Measurements from ENCODE around the gene FIP1L1.
"Not testable (repeated sequence)": the region's sequence is repeated elsewhere in the genome, so short reads cannot be mapped to it uniquely, and the experiment has no call there.

FIP1L1 gene, protein sequence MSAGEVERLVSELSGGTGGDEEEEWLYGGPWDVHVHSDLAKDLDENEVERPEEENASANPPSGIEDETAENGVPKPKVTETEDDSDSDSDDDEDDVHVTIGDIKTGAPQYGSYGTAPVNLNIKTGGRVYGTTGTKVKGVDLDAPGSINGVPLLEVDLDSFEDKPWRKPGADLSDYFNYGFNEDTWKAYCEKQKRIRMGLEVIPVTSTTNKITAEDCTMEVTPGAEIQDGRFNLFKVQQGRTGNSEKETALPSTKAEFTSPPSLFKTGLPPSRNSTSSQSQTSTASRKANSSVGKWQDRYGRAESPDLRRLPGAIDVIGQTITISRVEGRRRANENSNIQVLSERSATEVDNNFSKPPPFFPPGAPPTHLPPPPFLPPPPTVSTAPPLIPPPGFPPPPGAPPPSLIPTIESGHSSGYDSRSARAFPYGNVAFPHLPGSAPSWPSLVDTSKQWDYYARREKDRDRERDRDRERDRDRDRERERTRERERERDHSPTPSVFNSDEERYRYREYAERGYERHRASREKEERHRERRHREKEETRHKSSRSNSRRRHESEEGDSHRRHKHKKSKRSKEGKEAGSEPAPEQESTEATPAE

DNA sequence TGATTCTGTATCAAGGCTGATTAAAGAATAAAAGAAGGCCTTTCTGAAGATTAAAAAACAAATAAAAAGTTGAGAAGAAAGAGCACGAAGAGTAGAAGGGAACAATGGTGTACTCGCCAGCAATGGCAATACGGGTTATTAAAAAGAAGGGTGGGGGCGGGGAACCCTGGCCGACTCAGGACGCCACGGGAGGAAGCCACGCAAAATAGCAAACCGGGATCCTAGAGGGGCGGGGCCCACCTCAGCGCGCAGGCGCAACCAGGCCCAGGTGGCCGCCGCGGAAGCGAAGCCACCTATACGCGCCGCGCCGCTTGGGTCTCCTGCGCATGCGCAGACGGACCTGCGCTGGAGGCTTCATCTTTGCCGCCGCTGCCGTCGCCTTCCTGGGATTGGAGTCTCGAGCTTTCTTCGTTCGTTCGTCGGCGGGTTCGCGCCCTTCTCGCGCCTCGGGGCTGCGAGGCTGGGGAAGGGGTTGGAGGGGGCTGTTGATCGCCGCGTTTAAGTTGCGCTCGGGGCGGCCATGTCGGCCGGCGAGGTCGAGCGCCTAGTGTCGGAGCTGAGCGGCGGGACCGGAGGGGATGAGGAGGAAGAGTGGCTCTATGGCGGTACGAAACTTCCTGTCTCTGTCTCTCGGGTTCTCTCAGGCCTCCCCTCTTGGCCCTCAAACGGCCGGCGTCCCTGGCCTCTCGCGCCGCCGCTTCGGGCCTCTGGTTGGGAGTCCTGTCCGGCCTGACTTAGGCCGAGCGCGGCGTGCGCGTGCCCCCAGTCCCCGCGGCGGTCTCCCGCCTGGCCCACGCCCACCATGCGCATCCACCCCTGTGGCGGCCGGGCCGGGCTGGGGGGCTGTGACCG, at the start of gene FIP1L1:
Gene FIP1L1 (plus strand): TSS at position 323 of the 852 bp plus-strand sequence. CDS start 198 bp downstream, at position 521.
- DNase-seq: peak; percentile 92

DNA sequence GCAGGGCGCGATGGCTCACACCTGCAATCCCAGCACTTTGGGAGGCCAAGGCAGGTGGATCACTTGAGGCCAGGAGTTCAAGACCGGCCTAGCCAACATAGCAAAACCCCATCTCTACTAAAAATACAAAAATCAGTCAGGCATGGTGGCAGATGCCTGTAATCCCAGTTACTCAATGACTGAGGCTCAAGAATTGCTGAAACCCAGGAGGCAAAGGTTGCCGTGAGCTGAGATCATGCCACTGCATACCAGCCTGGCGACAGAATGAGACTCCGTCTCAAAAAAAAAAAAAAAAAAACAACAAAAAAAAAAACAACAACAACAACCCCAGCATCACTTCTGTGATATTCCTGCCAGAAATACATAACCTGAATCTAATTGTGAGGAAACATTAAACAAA, 42.5 kb upstream of the FIP1L1 start:
- DNase-seq: not testable (repeated sequence)

DNA sequence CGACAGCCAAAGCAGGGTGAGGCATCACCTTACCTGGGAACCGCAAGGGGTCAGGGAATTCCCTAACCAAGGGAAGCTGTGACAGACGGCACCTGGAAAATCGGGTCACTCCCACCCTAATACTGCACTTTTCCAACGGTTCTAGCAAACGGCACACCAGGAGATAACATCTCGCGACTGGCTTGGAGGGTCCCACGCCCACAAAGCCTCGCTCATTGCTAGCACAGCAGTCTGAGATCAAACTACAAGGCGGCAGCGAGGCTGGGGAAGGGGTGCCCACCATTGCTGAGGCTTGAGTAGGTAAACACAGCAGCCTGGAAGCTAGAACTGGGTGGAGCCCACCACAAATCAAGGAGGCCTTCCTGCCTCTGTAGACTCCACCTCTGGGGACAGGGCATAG, 37.3 kb upstream of the FIP1L1 start:
- not testable (repeated sequence) for DNase-seq

DNA sequence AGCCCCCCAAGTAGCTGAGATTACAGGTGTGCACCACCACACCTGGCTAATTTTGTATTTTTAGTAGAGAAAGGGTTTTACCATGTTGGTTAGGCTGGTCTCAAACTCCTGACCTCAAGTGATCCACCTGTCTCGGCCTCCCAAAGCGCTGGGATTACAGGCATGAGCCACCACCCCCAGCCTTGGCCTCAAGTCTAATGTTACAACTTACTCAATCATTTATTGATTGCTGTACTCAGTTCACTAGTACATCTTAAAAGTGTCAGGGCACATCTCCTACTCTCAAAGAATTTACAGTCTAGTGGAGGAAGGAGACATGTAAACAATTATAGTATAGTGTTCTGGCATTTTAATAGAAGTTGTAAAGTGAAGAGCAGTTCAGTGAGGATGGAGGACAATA, 31.0 kb upstream of the FIP1L1 start:
- DNase-seq: not testable (repeated sequence)

DNA sequence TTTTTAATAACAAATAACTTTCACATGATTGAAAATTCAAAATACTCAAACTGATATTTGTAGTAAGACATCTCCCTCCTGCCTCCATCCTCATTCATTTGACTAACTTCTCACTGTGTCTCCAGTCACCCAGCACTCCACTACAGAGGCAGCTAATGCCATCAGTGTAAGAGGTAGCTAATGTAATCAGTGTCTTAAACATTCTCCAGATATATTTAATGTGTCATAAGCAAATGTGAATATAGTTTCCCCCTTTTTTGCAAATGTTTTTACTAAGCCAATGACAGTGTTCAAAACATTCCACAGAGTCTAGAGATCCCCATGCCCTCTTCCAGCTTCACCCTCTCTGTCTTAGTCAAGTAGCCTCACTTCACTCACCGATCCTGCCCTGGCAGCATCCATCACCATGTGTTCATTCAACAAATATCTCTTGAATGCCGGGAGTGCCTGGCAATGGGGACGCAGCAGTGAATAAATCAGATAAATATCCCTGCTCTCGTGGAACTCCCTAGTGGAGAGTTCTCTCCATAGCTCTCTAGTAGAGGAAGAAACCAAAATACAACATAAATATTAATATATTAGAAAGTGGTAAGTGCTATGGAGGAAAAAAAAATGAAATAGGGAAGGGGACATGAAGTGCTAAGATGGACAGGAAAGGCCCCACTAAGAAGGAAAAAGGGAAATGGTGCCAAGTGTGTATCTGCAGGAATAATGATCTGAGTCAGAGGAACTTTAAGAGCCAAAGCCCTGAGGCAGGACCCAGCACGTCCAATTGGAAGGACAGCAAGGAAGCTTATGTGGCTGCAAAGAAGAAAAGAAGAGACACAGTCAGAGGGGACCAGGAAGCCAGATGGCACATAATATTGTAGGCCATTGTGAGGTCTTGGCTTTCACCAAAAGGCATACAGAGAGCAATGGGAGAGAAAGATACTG, 30.3 kb upstream of the FIP1L1 start:
- no peak for DNase-seq

DNA sequence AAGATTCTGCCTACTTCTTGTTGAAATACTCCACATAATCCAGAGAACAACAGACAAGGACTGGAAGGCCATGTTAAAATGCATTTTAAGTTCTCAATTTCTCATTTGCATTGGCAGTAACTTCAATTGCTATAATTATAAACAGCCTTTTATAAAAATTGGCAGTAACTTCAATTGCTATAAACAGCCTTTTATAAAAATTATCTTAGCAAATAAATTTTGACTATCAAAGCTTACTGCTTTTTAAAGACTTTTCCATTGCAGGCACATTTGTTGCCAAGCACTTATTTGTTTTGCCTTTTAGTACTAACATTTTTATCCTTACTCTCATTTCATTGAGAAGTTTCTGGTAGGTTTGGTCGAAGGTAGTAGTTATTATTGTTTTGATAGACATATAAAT, 29.4 kb upstream of the FIP1L1 start:
- no peak for DNase-seq

DNA sequence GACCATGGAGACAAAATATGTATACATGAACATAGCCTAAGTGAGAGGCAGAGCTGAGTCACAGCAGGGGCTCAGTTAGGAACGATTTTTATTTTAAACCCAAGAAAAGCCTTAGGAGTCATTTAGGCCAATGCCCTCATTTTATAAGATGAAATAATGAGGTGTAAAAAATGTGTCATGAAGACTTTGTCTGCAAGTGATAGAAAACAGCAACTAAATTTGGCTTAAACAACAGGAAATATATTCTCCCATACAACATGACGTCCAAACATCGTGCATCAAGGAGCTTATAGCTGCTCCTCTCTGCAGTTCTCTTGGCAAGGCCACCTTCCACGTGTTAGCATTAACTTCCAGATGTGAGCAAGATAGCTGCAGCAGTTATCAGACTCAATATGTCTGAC, 28.4 kb upstream of the FIP1L1 start:
- DNase-seq: no peak

DNA sequence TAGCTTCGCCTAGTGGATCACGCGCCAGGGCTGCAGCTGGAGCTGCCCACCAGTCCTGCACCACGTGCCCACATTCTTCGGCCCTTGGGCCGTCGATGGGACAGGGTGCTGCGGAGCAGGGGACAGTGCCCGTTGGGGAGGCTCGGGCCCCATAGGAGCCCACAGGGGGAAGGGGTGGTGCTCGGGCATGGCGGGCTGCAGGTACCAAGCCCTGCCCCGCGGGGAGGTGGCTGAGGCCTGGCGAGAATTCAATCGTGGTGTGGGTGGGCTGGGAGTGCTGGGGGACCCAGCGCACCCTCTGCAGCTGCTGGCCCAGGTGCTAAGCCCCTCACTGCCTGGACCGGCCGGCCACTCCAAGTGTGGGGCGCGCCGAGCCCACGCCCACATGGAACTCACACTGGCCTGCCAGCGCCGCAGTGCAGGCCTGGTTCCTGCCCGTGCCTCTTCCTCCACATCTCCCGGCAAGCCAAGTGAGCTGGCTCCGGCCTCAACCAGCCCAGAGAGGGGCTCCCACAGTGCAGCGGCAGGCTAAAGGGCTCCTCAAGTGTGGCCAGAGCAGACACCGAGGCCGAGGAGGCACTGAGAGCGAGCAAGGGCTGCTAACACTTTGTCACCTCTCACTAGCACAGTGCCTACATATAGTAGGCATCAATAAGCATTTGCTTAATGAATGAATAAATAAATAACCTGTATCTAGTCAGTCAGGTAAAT, 23.3 kb upstream of the FIP1L1 start:
- DNase-seq: no peak

DNA sequence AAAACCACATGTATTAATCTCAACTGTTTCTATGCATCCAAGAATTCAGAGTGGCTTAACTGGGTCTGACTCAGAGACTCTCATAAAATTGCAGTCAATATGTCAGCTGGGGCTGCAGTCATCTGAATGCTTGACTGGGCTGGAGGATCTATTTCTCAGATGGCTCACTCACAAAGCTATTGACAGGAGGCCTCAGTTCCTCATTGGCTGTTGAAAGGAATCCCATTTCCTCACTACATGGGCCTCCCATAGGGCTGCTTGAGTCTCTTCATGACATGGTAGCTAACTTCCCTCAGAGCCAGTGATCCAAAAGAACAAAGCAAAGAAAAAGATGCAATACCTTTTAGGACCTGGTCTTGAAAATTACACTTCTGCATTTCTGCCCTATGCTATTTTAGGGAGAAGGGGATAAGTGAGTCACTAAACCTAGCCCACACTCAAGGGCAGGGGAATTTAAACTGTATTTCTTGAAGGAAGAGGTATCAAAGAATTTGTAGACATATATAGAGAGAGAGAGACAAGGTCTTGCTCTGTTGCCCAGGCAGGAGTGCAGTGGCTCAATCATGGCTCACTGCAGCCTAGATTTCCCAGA, 21.4 kb upstream of the FIP1L1 start:
- DNase-seq: no peak

DNA sequence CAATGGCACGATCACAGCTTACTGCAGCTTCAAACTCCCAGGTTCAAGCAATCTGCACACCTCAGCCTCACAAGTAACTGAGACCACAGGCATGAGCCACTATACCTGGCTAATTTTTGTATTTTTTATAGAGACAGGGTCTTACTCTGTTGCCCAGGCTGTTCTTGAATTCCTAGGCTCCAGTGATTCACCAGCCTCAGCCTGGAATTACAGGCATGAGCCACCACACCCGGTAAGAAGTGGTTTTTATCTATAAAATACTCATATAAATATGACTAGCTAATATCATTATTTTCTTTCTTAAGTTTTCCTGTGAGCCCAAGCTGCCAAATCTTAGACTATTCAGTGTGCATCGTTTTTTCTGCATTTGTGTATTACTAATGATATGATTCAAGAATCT, 16.0 kb upstream of the FIP1L1 start:
- no peak for DNase-seq

DNA sequence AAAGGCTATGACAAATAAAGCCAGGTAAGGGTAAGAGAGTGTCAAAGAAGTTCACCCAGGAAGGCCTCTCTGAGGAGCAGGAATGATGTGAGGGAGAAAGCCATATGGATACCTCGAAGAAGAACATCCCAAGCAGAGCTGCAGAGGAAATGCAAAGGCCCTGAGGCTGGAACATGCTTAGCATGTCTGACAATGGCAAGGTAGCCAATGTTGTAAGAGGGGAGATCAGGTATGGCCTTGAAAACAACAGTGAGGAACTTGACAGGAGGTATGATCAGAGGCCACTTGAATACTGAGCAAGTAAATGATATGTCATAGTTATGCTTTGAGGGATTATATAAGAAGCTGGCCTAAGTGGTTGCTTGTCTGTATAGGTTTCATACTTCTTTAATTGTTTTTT, 15.3 kb upstream of the FIP1L1 start:
- DNase-seq: no peak

DNA sequence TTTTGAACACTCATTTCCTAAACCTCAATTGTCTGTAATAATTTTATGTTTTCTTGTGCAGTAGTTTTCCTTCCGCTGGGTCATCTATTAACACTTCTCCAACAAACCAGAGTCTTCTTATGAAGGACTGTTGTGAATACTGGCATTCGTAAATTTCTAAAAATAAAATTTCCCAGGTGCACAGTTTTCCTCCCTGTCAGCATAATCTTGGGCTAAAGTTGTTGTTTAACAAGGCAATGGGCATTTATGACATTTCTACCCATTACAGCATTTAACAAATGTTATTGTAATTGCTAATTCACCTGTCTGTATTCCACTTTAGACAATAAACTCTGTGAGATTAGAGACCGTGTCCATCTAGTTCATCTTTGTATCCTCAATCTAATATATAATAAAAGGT, 12.8 kb upstream of the FIP1L1 start:
- no peak for DNase-seq

DNA sequence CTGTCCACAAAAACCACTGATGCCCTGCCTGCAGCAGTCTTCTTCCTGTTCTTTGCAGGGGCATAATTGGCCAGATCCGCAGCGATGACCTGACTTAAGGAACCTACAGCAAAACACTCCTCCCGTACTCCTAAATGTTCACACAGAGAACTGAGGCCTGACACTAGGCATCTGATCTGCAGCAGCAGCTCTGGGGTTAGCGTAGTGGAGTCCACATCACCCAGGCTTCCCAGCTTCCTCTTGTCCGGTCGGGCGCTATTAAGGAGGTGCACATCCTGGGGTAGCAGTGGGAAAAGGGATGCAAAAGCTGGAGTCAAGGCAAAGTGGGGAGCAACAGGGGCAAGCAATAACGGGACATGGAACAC, 12.3 kb upstream of the FIP1L1 start:
- DNase-seq: no peak

DNA sequence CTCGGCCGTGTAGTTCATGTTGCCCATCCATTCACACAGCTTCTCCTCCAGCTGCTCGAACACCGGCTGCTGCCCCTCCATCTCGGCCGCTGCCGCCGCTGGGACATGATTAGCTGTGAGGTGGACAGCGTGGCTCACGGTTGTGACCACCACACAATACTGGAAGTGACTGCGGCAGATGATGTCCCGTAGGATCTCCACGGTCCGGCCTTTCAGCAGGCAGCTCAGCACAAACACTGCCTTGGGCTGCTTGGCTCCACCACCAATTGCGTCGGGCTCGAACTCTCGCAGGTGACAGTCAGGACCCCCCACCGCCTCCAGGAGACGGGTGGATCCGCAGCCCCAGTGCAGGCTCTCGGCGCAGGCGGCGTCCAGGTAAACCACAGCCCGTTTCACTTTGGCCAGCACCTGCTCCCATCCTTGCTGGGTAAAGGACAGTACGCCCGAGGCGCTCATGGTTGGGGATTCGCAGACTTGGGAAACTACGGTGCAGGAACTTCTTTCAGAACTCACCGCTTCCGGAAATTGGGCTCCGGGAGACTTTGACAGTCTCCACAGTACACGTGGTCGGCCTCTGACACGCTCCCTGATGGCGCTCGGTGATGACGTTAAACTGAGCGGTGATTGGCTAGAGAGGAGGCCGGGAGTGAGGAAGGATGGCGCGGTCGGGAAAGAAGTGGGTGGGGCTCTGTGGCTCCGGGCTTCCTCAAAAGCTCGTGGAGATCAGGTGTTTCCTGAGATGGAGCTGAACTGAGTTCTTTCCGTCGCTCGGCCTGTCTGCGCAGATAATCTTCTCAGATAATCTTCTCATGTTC, 11.7 kb upstream of the FIP1L1 start, which contains the start of gene SCFD2:
Gene SCFD2 (minus strand): TSS at position 576 of the 815 bp plus-strand sequence.
- peak; percentile 95 for DNase-seq

DNA sequence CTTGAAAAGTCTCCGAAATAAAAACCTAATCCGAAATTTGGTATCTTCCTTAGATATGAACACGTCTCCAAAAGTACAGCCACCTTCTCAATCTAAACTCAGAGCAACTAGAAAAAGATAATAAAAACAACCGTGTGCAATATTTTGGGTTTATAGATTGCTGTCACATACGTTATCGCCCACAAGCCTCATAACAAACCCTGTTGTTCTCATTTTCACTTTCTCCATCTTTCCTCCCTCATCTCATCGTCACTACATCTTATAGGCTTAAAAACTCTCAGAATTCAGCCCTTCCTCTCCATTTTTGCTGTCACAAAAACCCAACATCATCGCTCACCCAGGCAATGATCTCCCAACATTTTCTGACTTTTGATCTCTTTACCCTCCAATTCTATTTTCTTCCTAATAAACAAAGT, 11.1 kb upstream of the FIP1L1 start:
- DNase-seq: no peak

DNA sequence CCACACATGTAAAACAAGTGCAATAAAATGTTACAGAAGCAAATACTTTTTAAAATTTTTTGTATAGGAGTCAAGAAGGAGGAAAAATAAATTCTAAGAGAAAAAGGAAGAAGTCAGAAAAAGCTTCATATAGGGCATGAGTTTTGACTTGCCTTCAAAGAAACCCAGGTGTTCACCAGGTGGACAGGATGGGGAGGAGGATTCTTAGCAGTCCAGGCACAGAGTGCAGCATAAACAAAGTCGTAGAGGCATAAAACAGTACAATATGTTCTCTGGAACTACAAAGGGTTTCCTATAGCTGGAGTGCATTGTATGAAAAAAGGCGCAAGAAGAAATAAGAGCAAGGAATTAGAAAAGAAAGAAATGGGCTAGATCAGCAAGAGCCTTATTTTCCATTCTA, 9.7 kb upstream of the FIP1L1 start:
- no peak for DNase-seq

DNA sequence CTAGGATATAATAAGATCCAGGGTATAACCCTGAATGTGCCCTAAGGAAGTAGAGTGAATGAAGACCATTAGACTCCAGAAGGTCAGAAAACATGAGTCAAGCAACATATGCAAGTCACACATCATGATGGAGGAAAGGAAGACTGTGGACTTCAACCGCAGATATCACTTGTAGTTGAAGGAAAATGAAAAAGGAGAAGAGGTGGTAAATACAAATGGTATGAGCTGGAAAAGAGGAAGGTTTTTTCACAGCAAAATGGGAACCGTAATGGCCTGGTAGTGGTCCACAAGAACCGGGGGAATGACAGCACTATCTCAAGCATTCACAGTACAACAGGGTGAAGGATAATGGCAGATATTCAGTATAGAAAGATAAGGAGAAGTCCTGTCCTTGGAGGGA, 6.4 kb upstream of the FIP1L1 start:
- DNase-seq: no peak

DNA sequence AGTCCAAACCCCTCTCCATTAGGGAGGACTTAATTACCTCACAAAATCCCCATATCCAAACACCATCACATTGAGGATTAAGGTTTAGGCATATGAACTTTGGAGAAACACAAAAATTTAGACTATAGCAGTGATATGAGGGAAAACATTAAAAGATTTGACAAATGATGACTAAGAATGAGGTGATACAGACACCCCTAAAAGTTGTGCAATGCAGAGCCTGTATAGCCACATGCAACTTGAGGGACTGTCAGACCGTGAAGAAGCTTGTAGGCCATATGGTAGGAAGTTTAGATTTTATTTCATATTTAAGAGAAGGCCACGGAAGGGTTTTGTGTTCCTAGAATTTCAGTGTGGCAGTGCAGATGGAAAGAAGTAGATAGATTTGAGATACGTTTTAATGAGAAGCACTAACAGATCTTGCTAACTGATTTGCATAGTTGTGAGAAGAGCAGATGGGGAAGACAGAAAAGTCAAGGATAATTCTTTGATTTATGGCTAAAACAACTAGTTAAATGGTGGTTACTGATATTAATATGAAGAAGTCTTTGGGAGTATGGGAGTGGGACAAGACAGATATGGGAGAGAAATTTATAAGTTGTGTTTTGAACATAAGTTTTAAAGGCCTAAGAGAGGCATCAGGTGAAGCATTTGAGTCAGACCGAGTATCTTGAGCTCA, 5.5 kb upstream of the FIP1L1 start:
- DNase-seq: no peak

DNA sequence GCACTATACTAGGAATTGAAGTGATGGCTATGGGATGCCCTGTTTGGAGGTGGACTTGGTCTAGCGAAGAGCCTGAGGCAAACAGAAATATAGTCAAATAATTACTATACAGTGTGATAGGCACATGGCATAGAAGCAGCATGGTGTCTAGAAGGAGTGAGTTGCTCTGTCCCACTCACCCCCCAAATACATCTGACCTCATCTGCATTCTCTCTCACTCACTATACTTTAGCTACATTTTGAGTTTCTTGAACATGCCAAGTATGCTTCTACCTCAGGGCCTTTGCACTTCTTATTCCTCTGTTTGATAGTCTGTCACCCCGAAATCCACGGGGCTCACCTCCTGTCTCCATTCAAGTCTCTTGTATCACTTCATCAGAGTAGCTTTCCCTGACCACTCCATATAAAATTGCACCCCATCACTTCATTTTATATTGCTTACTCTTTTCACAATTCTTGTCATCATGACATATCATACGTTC, 2.6 kb upstream of the FIP1L1 start:
- no peak for DNase-seq

DNA sequence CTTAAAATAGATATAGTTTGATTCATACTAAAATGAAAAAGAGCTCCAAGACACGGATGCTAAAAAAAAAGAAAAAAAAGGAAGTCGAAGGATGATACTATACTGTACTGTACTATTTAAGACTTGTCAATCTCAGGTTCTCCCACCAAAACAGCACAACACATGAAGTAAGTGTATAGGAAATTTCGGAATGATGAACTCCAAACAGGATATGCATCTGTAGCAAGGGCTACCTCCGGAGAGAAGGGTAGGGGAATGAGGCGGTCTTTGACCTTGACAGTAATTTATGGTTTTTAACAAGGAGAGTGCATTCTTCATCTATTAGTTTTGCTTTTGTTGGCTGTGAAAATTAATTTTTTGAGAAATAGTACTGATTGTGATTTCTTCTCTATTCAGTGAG, 541 bp upstream of the FIP1L1 start:
- no peak for DNase-seq
